ENCODE results near the gene PARP15.

GRCh38 chr3:122548619-122549018 lies 28.8 kb upstream of the PARP15 start:
- TF ChIP-seq SUZ12 (IDR thresholded peaks at IDR 0.05; ENCODE audit: extremely low read depth, insufficient read depth, insufficient read length) = no peak
- no peak for TF ChIP-seq ZNF274 (IDR thresholded peaks at IDR 0.05; ENCODE audit: low read depth, low read length)
- TF ChIP-seq YY1 (IDR thresholded peaks at IDR 0.05; ENCODE audit: insufficient read depth, insufficient read length) = no peak

All from NT2/D1 (cell line).